Gastroesophageal sphincter (tissue), 3 donors: ENCODE measurements around the gene ASAH2.

ENCODE experiments used
- CTCF ChIP-seq, 4 experiments: fragments of 200-600 bp in 2 of 4; fragments of 450-650 bp in 2 of 4; sonication (generic) in 1 of 4; IDR thresholded peaks; one replicate each; pipeline ENCODE4 v1.5.1; 2017 to 2019; ENCODE audit warnings: antibody characterized with exemption in 4 of 4, mild to moderate bottlenecking in 2 of 4, moderate library complexity in 2 of 4
- POLR2A ChIP-seq, 2 donors: fragments of 450-650 bp; IDR thresholded peaks; one replicate each; pipeline ENCODE4 v1.6.1; 2017; ENCODE audit warnings: antibody characterized with exemption in 2 of 2, mild to moderate bottlenecking in 2 of 2, moderate library complexity in 1 of 2

GRCh38 chr10:50281967-50282522 lies 30.7 kb upstream of the ASAH2 start:
- TF ChIP-seq CTCF (IDR thresholded peaks at IDR 0.05) (no peak), POLR2A (IDR thresholded peaks at IDR 0.05) (no peak)
